ENCODE results near the gene NFIA.

GRCh38 chr1:61352845-61353435, 270.6 kb downstream of the NFIA start:
- TF ChIP-seq POLR2AphosphoS5 (IDR thresholded peaks at IDR 0.05; ENCODE audit: borderline replicate concordance, low read depth, low read length) (no peak), EZH2 (IDR thresholded peaks at IDR 0.05) (no peak)
